GM19397 (cell line): Measurements from ENCODE around the gene RUNX3.

Experiments used
- ATAC-seq: cut with Tn5 transposase; IDR thresholded peaks from one replicate; pipeline ENCODE4 v1.9.1; 2021; ENCODE audit warnings: mild to moderate bottlenecking, moderate library complexity; ENCODE audit not compliant: unreplicated experiment

The RUNX3 gene

GRCh38 chr1:24866211-24867083 lies 63.6 kb downstream of the RUNX3 start:
- ATAC-seq, result no peak

- no peak for ATAC-seq
Measured at GRCh38 chr1:24865587-24865986, 64.5 kb downstream of the RUNX3 start.

- ATAC-seq, result no peak
Measured at GRCh38 chr1:24865168-24865567, 64.9 kb downstream of the RUNX3 start.

GRCh38 chr1:24864370-24864777 lies 65.7 kb downstream of the RUNX3 start:
- no peak for ATAC-seq

- no peak for ATAC-seq
Measured at GRCh38 chr1:24862775-24863483, 67.1 kb downstream of the RUNX3 start.

GRCh38 chr1:24861821-24862727 lies 68.0 kb downstream of the RUNX3 start:
- ATAC-seq, result no peak

GRCh38 chr1:24860841-24861240 lies 69.2 kb downstream of the RUNX3 start:
- ATAC-seq, result no peak

GRCh38 chr1:24859063-24860010 lies 70.7 kb downstream of the RUNX3 start:
- no peak for ATAC-seq

- ATAC-seq, result no peak
Measured at GRCh38 chr1:24858277-24858676, 71.8 kb downstream of the RUNX3 start.

GRCh38 chr1:24857507-24858133 lies 72.5 kb downstream of the RUNX3 start:
- ATAC-seq, result no peak

GRCh38 chr1:24856787-24857506 lies 73.1 kb downstream of the RUNX3 start:
- ATAC-seq, result no peak

GRCh38 chr1:24855474-24855873 lies 74.6 kb downstream of the RUNX3 start:
- ATAC-seq, result no peak

- ATAC-seq, result no peak
Measured at GRCh38 chr1:24853649-24854048, 76.4 kb downstream of the RUNX3 start.

- no peak for ATAC-seq
Measured at GRCh38 chr1:24850328-24850920, 79.7 kb downstream of the RUNX3 start.

GRCh38 chr1:24849672-24850295 lies 80.3 kb downstream of the RUNX3 start:
- ATAC-seq, result no peak
